SK-N-SH (cell line): ENCODE results near the gene TGM3.

ENCODE experiments used
- CHD2 ChIP-seq: fragments of 150-350 bp; IDR thresholded peaks from 2 replicates; pipeline ENCODE4 v1.6.1; 2018; ENCODE audit warnings: low read length; ENCODE audit not compliant: partially characterized antibody
- CTCF ChIP-seq: fragments of 200-600 bp; sonication (generic); IDR thresholded peaks from 2 replicates; pipeline ENCODE4 v1.6.1; 2017; ENCODE audit warnings: antibody characterized with exemption, mild to moderate bottlenecking, moderate library complexity
- EZH2phosphoT487 ChIP-seq: fragments of 200-600 bp; sonication (generic); IDR thresholded peaks from 2 replicates; pipeline ENCODE4 v1.6.1; 2017; ENCODE audit warnings: low read depth, mixed run types, mild to moderate bottlenecking, antibody characterized with exemption, moderate library complexity, borderline replicate concordance
- RAD21 ChIP-seq: IDR thresholded peaks from 2 replicates; pipeline ENCODE4 v1.6.1; 2012; ENCODE audit warnings: mild to moderate bottlenecking, low read length
- REST ChIP-seq: IDR thresholded peaks from 2 replicates; pipeline ENCODE4 v1.6.1; 2012; ENCODE audit warnings: mild to moderate bottlenecking, low read depth, low read length, moderate library complexity
- RFX5 ChIP-seq: IDR thresholded peaks from 2 replicates; pipeline ENCODE4 v1.6.1; 2012; ENCODE audit warnings: mild to moderate bottlenecking, improper control_type of control experiment, low read length
- SMC3 ChIP-seq: IDR thresholded peaks from 2 replicates; pipeline ENCODE4 v1.6.1; 2012; ENCODE audit warnings: low read depth, low read length, improper control_type of control experiment
- TAF1 ChIP-seq: IDR thresholded peaks from 2 replicates; pipeline ENCODE4 v1.6.1; 2012; ENCODE audit warnings: low read depth, mild to moderate bottlenecking, low read length, moderate library complexity, borderline replicate concordance
- TCF12 ChIP-seq: IDR thresholded peaks from 2 replicates; pipeline ENCODE4 v1.4.0; 2012
- USF1 ChIP-seq: IDR thresholded peaks from 2 replicates; pipeline ENCODE4 v1.4.0; 2012; ENCODE audit warnings: low read depth, borderline replicate concordance
- USF2 ChIP-seq: fragments of 150-350 bp; IDR thresholded peaks from 2 replicates; pipeline ENCODE4 v1.6.1; 2017; ENCODE audit warnings: antibody characterized with exemption, low read length, low read depth, borderline replicate concordance
- YY1 ChIP-seq: IDR thresholded peaks from 2 replicates; pipeline ENCODE4 v1.4.0; 2012; ENCODE audit warnings: low read depth, mild to moderate bottlenecking

- TF ChIP-seq TCF12 (no peak), REST (no peak), SMC3 (no peak), CTCF (no peak), EZH2phosphoT487 (no peak), RAD21 (no peak), CHD2 (no peak), USF2 (no peak), YY1 (no peak), RFX5 (no peak), USF1 (no peak), TAF1 (no peak)
Measured at GRCh38 chr20:2387580-2387979, 91.8 kb downstream of the TGM3 start.
